Stimulated activated naive CD4-positive, alpha-beta T cell (primary cell): Measurements from ENCODE around the gene KLF4.

Experiments used
- DNase-seq, 6 experiments: peaks; one replicate each; lab custom pipeline; 2025; lab: John Stamatoyannopoulos, UW

Gene KLF4

GRCh38 chr9:107487521-107488374 lies 1.8 kb downstream of the KLF4 start:
- no peak for DNase-seq

GRCh38 chr9:107486674-107487520 lies 2.7 kb downstream of the KLF4 start:
- no peak for DNase-seq

DNA sequence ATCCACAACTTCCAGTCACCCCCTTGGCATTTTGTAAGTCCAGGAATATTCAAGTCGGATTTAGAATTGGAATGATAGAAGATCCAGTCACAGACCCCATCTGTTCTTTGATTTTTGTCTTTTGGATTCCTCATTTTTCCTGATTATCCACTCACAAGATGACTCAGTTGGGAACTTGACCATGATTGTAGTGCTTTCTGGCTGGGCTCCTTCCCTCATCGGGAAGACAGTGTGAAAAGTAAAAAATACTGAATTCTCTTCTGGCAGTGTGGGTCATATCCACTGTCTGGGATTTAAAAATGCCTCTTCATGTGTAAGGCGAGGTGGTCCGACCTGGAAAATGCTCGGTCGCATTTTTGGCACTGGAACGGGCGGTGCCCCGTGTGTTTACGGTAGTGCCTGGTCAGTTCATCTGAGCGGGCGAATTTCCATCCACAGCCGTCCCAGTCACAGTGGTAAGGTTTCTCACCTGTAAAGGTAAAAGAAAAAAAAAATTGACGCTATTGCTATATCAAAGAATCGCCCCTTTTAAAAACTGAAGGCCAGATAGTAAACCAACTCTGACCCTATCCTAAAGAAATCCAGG lies 4.0 kb downstream of the KLF4 start:
- no peak for DNase-seq

DNA sequence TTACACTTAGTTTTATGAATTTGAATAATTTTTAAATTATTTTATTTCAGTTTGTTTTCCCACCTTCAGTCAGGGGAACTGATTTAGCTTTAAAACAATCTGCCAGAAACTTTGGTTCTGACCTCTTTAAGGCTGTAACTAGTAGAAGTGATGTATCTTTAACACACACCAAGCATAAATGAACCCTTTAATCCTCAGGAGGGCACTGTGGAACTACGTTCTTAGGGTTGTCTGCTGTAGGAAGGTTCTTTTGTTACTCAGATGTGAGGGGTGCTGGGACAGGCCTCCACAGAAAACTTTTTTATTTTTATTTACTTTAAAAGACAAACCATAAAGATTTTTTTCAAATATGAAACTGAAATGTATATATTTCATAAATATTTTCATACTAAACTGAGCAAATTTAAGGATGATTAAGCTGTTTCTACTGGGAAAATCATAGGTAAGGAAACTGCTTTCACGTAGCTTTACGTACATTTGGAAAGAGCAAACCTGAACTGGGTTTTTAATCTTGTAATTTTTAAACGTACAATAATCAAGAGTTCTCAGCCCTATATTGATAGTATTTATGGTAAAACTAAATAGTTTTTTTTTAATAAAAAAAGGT lies 5.3 kb downstream of the KLF4 start:
- no peak for DNase-seq

- DNase-seq: no peak
Measured at GRCh38 chr9:107483666-107484065, 5.9 kb downstream of the KLF4 start.

- DNase-seq: no peak
Measured at GRCh38 chr9:107481035-107481434, 8.5 kb downstream of the KLF4 start.

DNA sequence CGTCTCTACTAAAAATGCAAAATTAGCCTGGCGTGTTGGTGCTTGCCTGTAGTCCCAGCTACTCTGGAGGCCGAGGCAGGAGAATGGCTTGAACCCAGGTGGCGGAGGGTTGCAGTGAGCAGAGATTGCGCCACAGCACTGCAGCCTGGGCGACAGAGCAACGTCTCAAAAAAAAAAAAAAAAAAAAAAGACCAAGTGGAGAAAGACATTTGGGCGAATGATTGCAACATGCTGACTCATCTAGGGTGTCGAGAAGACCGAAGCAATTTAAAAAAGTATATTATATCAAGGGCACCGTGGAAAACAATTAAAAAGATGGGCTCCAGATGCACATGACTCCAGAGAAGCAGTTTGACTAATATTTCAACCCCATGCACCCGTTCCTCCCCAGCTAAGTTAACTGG lies 9.2 kb downstream of the KLF4 start:
- DNase-seq: no peak

DNA sequence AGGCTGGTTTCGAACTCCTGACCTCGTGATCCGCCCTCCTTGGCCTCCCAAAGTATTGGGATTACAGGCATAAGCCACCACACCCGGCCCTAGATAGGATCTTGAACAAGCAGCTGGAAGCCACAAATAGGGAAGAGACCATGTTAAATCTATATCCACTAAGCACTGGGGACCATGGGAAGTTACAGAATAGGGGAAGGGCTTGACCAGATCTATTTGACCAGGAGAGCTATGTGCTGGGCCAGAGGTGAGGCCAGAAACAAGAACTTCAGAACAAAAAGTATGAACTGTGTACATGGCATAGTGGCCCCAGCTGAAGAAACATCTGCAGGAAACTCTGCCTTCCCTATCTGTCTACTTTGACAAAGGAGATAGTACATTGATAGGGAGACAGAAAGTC lies 10.8 kb downstream of the KLF4 start:
- no peak for DNase-seq

DNA sequence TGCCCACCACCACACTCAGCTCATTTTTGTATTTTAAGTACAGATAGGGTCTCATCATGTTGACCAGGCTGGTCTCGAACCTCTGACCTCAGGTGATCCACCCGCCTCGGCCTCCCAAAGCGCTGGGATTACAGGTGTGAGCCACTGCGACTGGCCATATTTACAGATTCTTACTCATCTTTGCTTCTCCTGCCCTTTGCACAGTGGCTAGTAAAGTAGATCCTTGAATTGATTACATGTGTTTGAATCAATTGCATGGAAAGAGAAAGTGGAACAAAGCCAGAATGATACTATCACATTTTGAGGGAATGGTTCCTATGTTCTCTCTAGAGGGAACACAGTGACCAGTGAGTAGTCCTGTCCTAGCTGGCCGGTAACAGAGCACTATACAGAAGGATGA lies 15.4 kb downstream of the KLF4 start:
- no peak for DNase-seq

DNA sequence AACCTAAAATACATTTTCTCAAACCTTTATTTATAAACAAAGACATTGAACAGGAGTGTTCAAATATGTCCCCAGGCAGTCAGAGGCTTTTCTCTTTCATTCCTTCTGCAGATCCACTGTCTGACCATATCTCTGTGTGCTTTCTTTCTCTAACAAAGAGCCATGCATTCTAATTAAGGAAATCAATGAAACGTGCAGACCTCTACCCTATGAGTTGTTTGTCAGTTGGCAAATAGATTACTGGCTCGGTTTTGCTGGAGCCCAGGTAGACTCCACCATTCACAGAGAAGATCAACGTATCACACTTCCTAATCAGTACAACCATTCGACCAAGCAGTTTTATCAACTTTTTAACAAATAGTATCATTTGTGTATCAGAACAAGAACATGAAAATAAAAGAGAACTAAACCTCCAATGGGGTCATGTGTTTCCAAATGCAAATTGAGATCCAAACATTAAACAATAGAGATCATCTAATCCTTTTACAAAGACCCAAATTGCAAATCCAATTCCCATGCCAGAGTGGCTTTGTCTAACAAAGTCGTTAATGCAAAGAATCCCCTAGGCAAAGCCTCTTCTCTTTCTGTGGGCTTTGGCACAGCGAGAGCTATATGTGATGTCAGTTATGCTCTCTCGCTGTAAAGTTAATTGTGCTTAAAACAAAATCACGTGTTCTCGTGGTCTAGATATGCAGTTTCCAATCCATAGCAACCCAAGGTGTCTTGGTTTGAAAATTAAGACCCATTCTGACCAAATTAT lies 16.8 kb downstream of the KLF4 start:
- DNase-seq: no peak

GRCh38 chr9:107471552-107471951 lies 18.0 kb downstream of the KLF4 start:
- DNase-seq: no peak

DNA sequence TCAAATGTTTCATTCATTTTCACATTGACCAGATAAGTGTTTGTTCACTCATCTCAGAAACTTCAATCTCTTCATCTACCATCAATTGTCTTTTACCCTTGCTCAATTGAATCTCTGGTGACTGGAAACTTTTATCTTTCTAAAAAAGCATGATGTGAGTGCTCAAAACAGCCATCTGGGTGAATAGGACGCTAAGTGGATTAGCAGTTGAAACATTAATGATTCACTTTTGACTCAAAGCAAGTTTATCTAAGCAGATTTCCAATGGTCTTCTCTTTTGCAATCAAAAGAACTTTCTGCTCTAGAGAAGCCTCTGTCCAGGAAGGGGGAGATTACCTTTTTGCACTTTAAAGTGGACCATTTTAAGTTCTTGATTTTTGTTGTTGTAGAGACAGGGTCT lies 22.2 kb downstream of the KLF4 start:
- no peak for DNase-seq

GRCh38 chr9:107466826-107467225 lies 22.7 kb downstream of the KLF4 start:
- no peak for DNase-seq

DNA sequence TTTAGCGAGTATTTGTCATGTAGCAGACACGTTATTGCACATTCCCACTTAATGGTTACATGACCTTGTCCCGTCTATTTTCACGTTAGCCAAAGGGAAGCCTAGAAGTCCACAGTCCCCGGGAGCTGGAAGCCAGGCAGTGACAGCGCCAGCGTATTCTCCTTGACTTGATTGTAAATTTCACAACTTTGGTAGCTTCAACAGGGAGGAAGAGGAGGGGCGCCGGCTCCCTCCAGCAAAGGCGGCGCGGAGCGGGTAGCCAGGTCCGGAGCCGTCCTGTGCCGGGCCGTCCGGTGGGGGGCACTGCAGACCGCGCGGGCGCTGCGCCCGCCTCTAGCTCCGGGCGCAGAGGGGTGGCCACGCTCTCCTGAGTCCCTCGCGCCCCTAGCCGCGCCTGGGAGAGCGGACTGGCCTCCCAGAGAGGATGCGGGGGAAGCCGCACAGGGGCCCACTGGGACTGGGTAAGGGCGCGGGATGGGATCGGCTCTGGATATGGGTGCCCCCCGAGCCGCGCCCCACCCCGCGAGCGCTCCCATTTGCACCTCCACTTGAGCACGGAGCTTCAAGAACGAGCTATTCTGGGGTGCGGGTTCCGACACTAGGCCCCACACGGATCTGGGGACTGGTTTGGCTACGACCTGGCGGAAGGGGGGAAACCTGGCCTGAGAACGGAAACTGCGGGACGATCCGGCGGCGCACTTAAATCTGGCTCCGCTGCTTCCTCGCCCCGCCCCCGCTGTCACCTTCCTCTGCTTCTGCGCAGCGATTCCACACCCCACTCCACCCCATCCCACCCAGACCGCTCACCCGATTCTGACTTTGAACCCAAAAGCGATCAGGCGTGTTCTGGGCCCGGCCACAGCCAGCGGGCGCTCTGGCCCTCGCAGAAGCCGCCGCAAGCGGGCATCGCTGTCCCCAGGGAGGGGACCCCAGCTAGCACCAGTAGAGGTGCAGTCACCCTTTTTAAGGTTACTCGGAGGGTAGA lies 23.8 kb downstream of the KLF4 start:
- DNase-seq: no peak

DNA sequence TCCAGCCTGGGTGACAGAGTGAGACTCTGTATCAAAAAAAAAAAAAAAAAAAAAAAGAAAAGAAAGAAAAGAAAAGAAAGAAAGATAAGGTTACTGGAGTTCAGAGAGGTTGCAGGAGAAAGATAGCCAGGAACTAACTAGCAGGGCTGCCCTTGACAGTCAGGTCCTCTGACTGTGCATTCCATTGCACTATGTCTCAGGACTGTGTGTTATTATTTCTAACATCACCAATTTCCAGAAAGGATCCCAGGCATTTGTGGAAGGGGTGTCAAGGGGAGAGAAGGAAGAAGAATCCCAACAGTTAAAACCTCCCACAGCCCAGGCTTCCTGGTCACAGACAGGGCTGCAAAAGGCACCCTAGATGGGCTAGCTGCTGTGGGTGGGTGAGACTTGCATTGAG lies 25.1 kb downstream of the KLF4 start:
- no peak for DNase-seq

- no peak for DNase-seq
Measured at GRCh38 chr9:107462691-107463090, 26.9 kb downstream of the KLF4 start.

- no peak for DNase-seq
Measured at GRCh38 chr9:107460153-107461023, 29.2 kb downstream of the KLF4 start.

DNA sequence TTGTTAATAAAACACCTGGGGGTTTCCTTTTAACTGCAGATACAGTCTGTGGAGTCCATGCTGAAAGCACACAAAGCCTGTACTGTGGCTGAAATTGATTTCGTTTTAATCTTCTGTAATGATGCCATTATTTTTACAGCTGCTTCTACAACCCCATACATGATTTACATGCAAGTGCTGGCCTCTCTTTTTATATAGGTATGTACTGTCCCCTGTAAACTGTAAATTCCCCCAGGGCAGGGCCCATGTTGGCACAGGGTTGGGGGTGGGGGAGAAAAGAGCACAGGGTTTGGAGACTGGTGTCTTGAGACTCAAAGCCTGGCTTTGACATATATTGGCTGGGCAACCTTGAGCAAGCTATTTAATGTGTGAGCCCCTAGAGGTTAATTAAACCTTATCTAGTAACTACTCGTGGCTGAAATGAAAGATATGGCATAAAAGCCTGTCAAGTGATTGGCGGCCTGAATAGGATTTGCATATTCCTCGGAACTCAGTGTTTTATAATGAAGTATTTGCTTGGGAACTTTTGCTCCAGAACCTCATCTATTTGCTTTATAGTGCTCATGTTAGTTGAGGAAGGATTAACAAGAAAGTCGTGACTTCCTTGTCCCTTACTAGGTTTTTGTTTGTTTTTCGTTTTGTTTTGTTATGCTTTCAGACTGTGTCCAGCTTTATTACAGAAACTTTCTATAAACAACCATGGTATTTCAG lies 34.0 kb downstream of the KLF4 start:
- DNase-seq: no peak

DNA sequence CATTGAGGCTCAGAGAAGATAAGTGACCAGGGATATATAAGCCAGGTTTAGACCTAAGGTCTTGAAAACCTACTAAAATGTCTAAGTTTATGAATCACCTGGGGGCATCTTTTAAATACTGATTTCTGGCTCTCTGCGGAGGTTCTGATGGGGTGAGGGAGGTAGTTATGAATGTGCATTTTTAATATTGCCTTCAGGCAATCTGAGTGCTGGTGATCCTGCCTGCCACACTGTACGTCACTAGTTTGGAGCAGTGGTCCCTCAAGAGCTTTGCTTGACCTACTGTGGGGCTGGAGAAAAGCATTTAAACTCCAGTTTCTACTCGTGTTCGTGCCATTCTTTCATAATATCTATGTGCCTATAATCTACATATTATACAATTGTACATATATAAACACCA lies 36.1 kb downstream of the KLF4 start:
- DNase-seq: no peak
